GM12878 (cell line): ENCODE measurements around the gene MEX3B.

Source experiments
- CBX3 ChIP-seq: fragments of 200-600 bp; sonication (generic); IDR thresholded peaks from 2 replicates; pipeline ENCODE4 v1.6.1; 2016; ENCODE audit warnings: low read depth, borderline replicate concordance
- CTCF ChIP-seq, 3 experiments: IDR thresholded peaks in 2 of 3; conservative IDR thresholded peaks in 1 of 3; 2 replicates each; pipeline ENCODE4 v1.5.1; 2011; ENCODE audit warnings: low read depth in 3 of 3, low read length in 3 of 3, mild to moderate bottlenecking in 3 of 3, control low read depth in 2 of 3, moderate library complexity in 2 of 3, inconsistent platforms in 1 of 3, mixed read lengths in 1 of 3; ENCODE audit not compliant: control insufficient read depth in 2 of 3, insufficient read depth in 1 of 3; ENCODE audit errors: extremely low read depth in 1 of 3
- FOXK2 ChIP-seq: fragments of 450-650 bp; IDR thresholded peaks from 2 replicates; pipeline ENCODE4 v1.6.1; 2017; ENCODE audit warnings: mild to moderate bottlenecking, moderate library complexity
- HDAC2 ChIP-seq: fragments of 200-600 bp; sonication (generic); IDR thresholded peaks from 2 replicates; pipeline ENCODE4 v1.6.1; 2017
- KDM1A ChIP-seq: fragments of 200-600 bp; sonication (generic); IDR thresholded peaks from 2 replicates; pipeline ENCODE4 v1.6.1; 2016; ENCODE audit warnings: borderline replicate concordance
- NBN ChIP-seq: fragments of 450-650 bp; IDR thresholded peaks from 2 replicates; pipeline ENCODE4 v1.6.1; 2016
- PAX5 ChIP-seq: IDR thresholded peaks from 2 replicates; pipeline ENCODE4 v1.6.1; 2011; ENCODE audit warnings: low read depth, low read length, borderline replicate concordance
- POLR2AphosphoS5 ChIP-seq: IDR thresholded peaks from 2 replicates; pipeline ENCODE4 v1.6.1; 2011; ENCODE audit warnings: mild to moderate bottlenecking, low read length, inconsistent platforms
- SMAD1 ChIP-seq: fragments of 450-650 bp; IDR thresholded peaks from 2 replicates; pipeline ENCODE4 v1.6.1; 2018; ENCODE audit warnings: mild to moderate bottlenecking, low read depth; ENCODE audit not compliant: partially characterized antibody
- ZNF217 ChIP-seq: fragments of 450-650 bp; IDR thresholded peaks from 2 replicates; pipeline ENCODE4 v1.6.1; 2017; ENCODE audit warnings: antibody characterized with exemption, mild to moderate bottlenecking
- TF ChIP-seq, protein P1 (sequence below): IDR thresholded peaks from 2 replicates; pipeline ENCODE4 v1.6.1; 2012; ENCODE audit warnings: low read depth, low read length, improper control_type of control experiment

GRCh38 chr15:82021992-82022391, 23.8 kb downstream of the MEX3B start:
- no peak for TF ChIP-seq CTCF (IDR thresholded peaks at IDR 0.05 in 2 of 3, conservative IDR thresholded peaks at IDR 0.05 in 1 of 3; ENCODE audit: control insufficient read depth in 2 of 3, extremely low read depth in 1 of 3, insufficient read depth in 1 of 3, low read depth in 3 of 3, low read length in 3 of 3)
- TF ChIP-seq PAX5, result no peak
- no peak for TF ChIP-seq POLR2AphosphoS5
- no peak for TF ChIP-seq ZNF217
- TF ChIP-seq CBX3, result no peak
- TF ChIP-seq NBN, result no peak
- no peak for TF ChIP-seq FOXK2
- no peak for TF ChIP-seq HDAC2
- TF ChIP-seq KDM1A, result no peak
- TF ChIP-seq, protein P1, sequence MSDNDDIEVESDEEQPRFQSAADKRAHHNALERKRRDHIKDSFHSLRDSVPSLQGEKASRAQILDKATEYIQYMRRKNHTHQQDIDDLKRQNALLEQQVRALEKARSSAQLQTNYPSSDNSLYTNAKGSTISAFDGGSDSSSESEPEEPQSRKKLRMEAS, result no peak
- no peak for TF ChIP-seq SMAD1
